Endodermal cell (in vitro differentiated cells): ENCODE measurements around the gene GGT6. TPM values are rescaled to one million over a fixed set of nuclear protein-coding genes. Genes with fewer than 3 reads are reported as not detected.

Source experiments
- DNase-seq: peaks from one replicate; pipeline ENCODE4 v3.0.0-alpha.2; 2017
- H3K27ac ChIP-seq: 2 replicates; pipeline ENCODE4 v1.5.1; 2013; ENCODE audit warnings: mild to moderate bottlenecking, low read depth, low read length, moderate library complexity
- H3K27me3 ChIP-seq: 2 replicates; pipeline ENCODE4 v1.6.1; 2013; ENCODE audit warnings: mild to moderate bottlenecking, low read length, moderate library complexity; ENCODE audit not compliant: insufficient read depth, control insufficient read depth, poor library complexity, severe bottlenecking
- H3K36me3 ChIP-seq: 2 replicates; pipeline ENCODE4 v1.7.0; 2013; ENCODE audit warnings: mild to moderate bottlenecking, low read length, moderate library complexity; ENCODE audit not compliant: control insufficient read depth, insufficient read depth
- H3K4me1 ChIP-seq: one replicate; pipeline ENCODE4 v1.7.0; 2013; ENCODE audit warnings: low read length; ENCODE audit not compliant: control insufficient read depth, insufficient read depth
- H3K4me3 ChIP-seq: 2 replicates; pipeline ENCODE4 v1.5.1; 2013; ENCODE audit warnings: mild to moderate bottlenecking, low read length, moderate library complexity
- H3K9ac ChIP-seq: 2 replicates; pipeline ENCODE4 v1.6.1; 2013; ENCODE audit warnings: mild to moderate bottlenecking, low read length, moderate library complexity; ENCODE audit not compliant: poor library complexity, severe bottlenecking; ENCODE audit errors: extremely low read depth
- H3K9me3 ChIP-seq: 2 replicates; pipeline ENCODE4 v1.6.1; 2013; ENCODE audit warnings: mild to moderate bottlenecking, low read length, moderate library complexity; ENCODE audit not compliant: control insufficient read depth
- H3K27ac Mint-ChIP-seq: 2 replicates; pipeline ENCODE4 v1.8.0; 2020; ENCODE audit warnings: mixed read lengths
- H3K27me3 Mint-ChIP-seq: 2 replicates; pipeline ENCODE4 v1.8.0; 2021; ENCODE audit warnings: mild to moderate bottlenecking, mixed read lengths; ENCODE audit not compliant: insufficient read depth
- H3K36me3 Mint-ChIP-seq: 2 replicates; pipeline ENCODE4 v1.8.0; 2020; ENCODE audit warnings: low read depth, mixed read lengths
- H3K4me1 Mint-ChIP-seq: 2 replicates; pipeline ENCODE4 v1.8.0; 2020; ENCODE audit warnings: mixed read lengths
- H3K4me3 Mint-ChIP-seq: 2 replicates; pipeline ENCODE4 v1.8.0; 2020; ENCODE audit warnings: mild to moderate bottlenecking, moderate library complexity, mixed read lengths
- H3K9me3 Mint-ChIP-seq: 2 replicates; pipeline ENCODE4 v1.8.0; 2020; ENCODE audit warnings: mild to moderate bottlenecking, mixed read lengths
- CTCF ChIP-seq: fragments of 200-600 bp; sonication (generic); conservative IDR thresholded peaks from 2 replicates; pipeline ENCODE4 v1.5.0; 2021; ENCODE audit warnings: antibody characterized with exemption, mild to moderate bottlenecking
- WGBS, 2 experiments: methylation state at CpG; one replicate each; pipeline versions ENCODE4 v1.1.5 to v1.1.7; 2013; ENCODE audit warnings: missing lambda C conversion rate in 2 of 2, mixed read lengths in 1 of 2; ENCODE audit not compliant: insufficient coverage in 1 of 2, insufficient read length in 1 of 2; 5-methylcytosine and 5-hydroxymethylcytosine counted together
- total RNA-seq, 2 donors: library from RNA; stranded (reverse); fragmentation: NEBNext Ultra II Directional in 1 of 2; extraction: Animal tissue kit (Norgen Biotek cat#: 25700) in 1 of 2; gene quantifications; 2 replicates in 1 of 2; 3 replicates in 1 of 2; pipeline ENCODE4 v1.2.1, GENCODE V29; 2021

Gene GGT6
- total RNA-seq, 2 donors from 2014 or later, result not detected

- no peaks in the 10 kb centered on the region for H3K4me1 ChIP-seq
- no peaks in the 10 kb centered on the region for H3K9me3 ChIP-seq
- H3K36me3 Mint-ChIP-seq, result no peaks in the 10 kb centered on the region
- no peaks in the 10 kb centered on the region for H3K9me3 Mint-ChIP-seq
- no peak overlapping the region for H3K9ac ChIP-seq
- H3K4me3 Mint-ChIP-seq, result no peak overlapping the region
- no peak overlapping the region for H3K27ac Mint-ChIP-seq
- H3K27me3 ChIP-seq, result no peaks in the 10 kb centered on the region
- no peak for TF ChIP-seq CTCF
- DNase-seq, result no peak
- no peak overlapping the region for H3K4me3 ChIP-seq
- peaks cover 74% of the 10 kb centered on the region for H3K27me3 Mint-ChIP-seq
- no peaks in the 10 kb centered on the region for H3K36me3 ChIP-seq
- peaks cover 21% of the 10 kb centered on the region for H3K4me1 Mint-ChIP-seq
- 71 to 80% methylated on average over 1 of the region's 1 CpG for WGBS, 2 experiments
- H3K27ac ChIP-seq, result no peak overlapping the region
Measured at GRCh38 chr17:4527134-4527533, 33.2 kb downstream of the GGT6 start.

GRCh38 chr17:4525691-4526397 is 34.5 kb downstream of the GGT6 start:
- no peak overlapping the region for H3K4me3 Mint-ChIP-seq
- TF ChIP-seq CTCF, result no peak

GRCh38 chr17:4523946-4524345 is 36.4 kb downstream of the GGT6 start:
- no peak overlapping the region for H3K27ac ChIP-seq
- Mint-ChIP-seq H3K27me3 (peaks cover 52% of the 10 kb centered on the region), H3K4me1 (peaks cover 21% of the 10 kb centered on the region), H3K9me3 (no peaks in the 10 kb centered on the region), H3K27ac (no peak overlapping the region), H3K36me3 (no peaks in the 10 kb centered on the region), H3K4me3 (no peak overlapping the region)
- no peaks in the 10 kb centered on the region for H3K9me3 ChIP-seq
- H3K27me3 ChIP-seq, result no peaks in the 10 kb centered on the region
- H3K36me3 ChIP-seq, result no peaks in the 10 kb centered on the region
- no peak for TF ChIP-seq CTCF
- H3K4me3 ChIP-seq, result no peak overlapping the region
- no peak for DNase-seq
- H3K4me1 ChIP-seq, result no peaks in the 10 kb centered on the region
- no peak overlapping the region for H3K9ac ChIP-seq
- WGBS, 2 experiments, result 73 to 89% methylated on average over 5 to 8 of the region's 8 CpGs

More at GRCh38 chr17:4525691-4526397, 34.5 kb downstream of the GGT6 start:
- Histone ChIP-seq H3K4me3 (no peak overlapping the region), H3K9me3 (no peaks in the 10 kb centered on the region), H3K36me3 (no peaks in the 10 kb centered on the region), H3K9ac (no peak overlapping the region), H3K27me3 (no peaks in the 10 kb centered on the region), H3K4me1 (no peaks in the 10 kb centered on the region), H3K27ac (no peak overlapping the region)
- WGBS, 2 experiments, result 91 to 92% methylated on average over 10 to 11 of the region's 11 CpGs
- Mint-ChIP-seq H3K4me1 (peaks cover 21% of the 10 kb centered on the region), H3K27me3 (peaks cover 61% of the 10 kb centered on the region), H3K27ac (no peak overlapping the region), H3K9me3 (no peaks in the 10 kb centered on the region), H3K36me3 (no peaks in the 10 kb centered on the region)
- no peak for DNase-seq
